ENCODE results near the gene PRDX1.
A peak's percentile ranks its signal among the peaks of the same experiment; 100 is the strongest.
"Not testable (repeated sequence)": the region's sequence is repeated elsewhere in the genome, so short reads cannot be mapped to it uniquely, and the experiment has no call there.

PRDX1 gene

DNA sequence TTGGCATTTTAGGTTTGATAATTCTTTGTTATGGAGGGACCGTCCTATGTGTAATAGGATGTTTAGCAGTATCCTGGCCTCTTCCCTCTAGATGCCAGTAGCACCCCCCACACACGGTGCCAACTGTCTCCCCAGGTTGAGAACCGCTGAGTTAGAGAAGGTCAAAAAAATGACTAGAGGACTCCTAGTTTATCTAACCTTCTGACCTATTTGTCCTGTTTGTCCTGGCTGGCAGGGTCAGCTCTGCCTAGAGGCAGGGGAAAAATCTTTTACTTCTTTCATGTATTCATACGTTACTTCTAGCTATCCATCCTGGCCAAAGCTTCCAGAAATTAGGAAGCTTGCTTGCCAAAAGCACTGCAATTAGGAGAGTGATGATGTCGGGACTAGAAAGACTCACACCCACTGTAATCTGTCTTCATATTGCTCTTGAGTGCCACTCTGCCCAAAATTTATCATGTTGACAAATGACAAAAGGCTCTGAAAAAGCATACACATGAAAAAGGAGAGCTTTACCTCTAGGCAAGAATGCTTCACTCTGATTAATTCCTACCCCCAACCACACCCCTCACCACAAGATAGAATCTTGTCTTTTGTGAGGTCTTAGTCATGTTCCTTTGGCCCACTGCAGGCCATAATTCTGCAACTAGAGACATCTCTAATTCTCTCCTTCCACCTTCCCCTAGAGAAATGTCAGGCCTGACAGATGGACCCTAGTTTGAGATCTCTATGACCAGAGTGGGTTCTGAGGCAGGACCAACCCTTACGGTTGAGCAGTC lies 14.5 kb upstream of the PRDX1 start:
- DNase-seq (ENCODE audit: low spot score) = no peak

GRCh38 chr1:45531873-45532272 lies 10.2 kb upstream of the PRDX1 start:
- DNase-seq (ENCODE audit: low spot score) = no peak

GRCh38 chr1:45530632-45531135 lies 9.0 kb upstream of the PRDX1 start:
- peak; percentile 38 for DNase-seq (ENCODE audit: low spot score)

GRCh38 chr1:45526135-45526644 lies 4.5 kb upstream of the PRDX1 start:
- DNase-seq (ENCODE audit: low spot score) = no peak

GRCh38 chr1:45523975-45524374 lies 2.3 kb upstream of the PRDX1 start:
- not testable (repeated sequence) for DNase-seq (ENCODE audit: low spot score)

DNA sequence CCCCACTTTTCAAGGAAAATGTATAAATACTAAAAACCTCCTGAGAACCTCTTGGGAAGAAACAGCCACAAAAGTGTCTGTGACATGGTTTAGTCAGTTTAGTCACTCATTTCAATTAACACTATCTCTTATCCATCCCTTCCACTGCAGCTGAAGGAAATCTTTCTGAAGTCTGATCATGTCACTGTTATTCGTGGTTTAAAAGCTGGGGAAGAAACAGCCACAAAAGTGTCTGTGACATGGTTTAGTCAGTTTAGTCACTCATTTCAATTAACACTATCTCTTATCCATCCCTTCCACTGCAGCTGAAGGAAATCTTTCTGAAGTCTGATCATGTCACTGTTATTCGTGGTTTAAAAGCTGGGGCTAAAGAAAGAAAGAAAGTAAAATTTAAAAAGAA lies 1.8 kb upstream of the PRDX1 start:
- not testable (repeated sequence) for DNase-seq (ENCODE audit: low spot score)

GRCh38 chr1:45522324-45523104 lies 830 bp upstream of the PRDX1 start:
- DNase-seq (ENCODE audit: low spot score) = no peak

- DNase-seq (ENCODE audit: low spot score) = not testable (repeated sequence)
Observed at GRCh38 chr1:45519774-45520173, 1.9 kb downstream of the PRDX1 start.

DNA sequence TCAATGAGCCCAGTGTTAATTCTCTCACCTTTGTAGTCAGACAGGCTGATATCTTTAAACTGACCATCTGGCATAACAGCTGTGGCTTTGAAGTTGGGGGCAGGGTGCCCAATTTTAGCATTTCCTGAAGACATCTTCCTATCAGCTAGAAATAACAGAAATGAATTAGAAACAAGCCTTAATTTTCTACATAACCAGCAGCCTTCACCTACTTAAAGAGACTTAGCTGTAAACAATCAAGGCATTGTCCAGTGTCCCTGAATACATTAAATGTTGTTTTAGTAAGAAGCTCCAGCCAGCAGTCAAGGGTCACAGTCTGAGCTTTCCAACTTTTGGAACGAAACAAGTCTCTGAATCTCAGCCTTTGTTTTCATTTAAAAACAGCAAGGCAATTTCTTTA lies 2.8 kb downstream of the PRDX1 start:
- DNase-seq (ENCODE audit: low spot score) = no peak

DNA sequence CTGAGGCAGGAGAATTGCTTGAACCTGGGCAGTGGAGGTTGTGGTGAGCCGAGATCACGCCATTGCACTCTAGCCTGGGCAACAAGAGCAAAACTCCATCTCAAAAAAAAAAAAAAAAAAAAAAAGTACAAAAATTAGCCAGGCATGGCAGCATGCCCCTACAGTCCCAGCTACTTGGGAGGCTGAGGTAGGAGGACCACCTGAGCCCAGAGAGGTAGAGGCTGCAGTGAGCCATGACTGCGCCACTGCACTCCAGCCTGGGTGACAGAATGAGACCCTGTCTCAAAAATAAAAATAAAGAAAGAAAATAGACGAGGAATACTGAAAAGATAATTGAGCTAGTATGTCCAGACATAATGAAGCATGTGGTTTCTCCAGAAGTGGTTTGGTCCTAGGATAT lies 3.3 kb downstream of the PRDX1 start:
- DNase-seq (ENCODE audit: low spot score) = not testable (repeated sequence)

GRCh38 chr1:45516465-45516864 lies 5.2 kb downstream of the PRDX1 start:
- no peak for DNase-seq (ENCODE audit: low spot score)

GRCh38 chr1:45516036-45516435 lies 5.6 kb downstream of the PRDX1 start:
- no peak for DNase-seq (ENCODE audit: low spot score)

DNA sequence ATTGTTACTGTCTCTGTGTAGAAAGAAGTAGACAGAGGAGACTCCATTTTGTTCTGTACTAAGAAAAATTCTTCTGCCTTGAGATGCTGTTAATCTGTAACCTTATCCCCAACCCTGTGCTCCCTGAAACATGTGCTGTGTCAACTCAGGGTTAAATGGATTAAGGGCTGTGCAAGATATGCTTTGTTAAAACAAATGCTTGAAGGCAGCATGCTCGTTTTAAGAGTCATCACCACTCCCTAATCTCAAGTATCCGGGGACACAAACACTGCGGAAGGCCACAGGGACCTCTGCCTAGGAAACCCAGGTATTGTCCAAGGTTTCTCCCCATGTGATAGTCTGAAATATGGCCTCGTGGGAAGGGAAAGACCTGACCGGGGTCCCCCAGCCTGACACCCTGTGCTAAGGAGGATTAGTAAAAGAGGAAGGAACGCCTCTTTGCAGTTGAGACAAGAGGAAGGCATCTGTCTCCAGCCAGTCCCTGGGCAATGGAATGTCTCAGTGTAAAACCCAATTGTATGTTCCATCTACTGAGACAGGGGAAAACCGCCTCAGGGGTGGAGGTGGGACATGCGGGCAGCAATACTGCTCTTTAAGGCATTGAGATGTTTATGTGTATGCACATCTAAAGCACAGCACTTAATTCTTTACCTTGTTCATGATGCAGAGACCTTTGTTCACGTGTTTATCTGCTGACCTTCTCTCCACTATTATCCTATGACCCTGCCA lies 8.0 kb downstream of the PRDX1 start:
- DNase-seq (ENCODE audit: low spot score) = not testable (repeated sequence)

DNA sequence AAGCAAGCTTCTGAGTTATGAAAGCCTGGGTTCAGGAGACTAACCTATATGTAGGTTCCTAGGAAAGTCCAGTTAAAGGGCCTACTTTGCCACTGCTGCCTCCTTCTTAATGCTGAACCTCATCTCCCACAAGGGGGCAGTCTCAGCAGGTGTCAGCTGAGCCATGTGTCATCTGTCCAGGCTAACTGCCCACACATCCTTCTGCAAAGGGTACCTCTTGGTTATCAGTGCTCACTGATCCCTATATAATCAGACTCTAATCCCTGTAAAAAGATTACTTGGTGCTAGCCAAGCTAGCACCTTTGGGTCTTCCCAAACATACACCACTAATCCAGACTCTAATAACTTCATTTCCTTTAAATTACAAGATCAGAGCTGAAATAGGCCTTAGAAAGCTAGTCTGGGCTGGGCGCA lies 9.0 kb downstream of the PRDX1 start:
- peak; percentile 72 for DNase-seq (ENCODE audit: low spot score)

DNA sequence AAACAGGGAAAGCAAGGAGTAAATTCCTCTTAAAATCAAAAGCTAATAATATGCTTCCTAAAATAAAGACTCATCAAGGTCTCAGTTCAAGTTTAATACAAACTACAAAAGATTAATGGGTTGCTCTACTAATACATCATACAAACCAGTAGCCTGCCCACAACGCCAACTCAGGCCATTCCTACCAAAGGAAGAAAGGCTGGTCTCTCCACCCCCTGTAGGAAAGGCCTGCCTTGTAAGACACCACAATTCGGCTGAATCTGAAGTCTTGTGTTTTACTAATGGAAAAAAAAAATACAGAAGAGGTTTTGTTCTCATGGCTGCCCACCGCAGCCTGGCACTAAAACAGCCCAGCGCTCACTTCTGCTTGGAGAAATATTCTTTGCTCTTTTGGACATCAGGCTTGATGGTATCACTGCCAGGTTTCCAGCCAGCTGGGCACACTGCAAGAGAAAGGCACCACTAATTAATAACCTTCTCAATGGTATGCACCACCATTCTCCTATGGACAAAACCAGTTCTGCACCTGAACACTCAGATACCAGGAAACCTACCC lies 10.6 kb downstream of the PRDX1 start:
- DNase-seq (ENCODE audit: low spot score) = no peak

GRCh38 chr1:45510036-45510971 lies 11.4 kb downstream of the PRDX1 start:
- no peak for DNase-seq (ENCODE audit: low spot score)

DNA sequence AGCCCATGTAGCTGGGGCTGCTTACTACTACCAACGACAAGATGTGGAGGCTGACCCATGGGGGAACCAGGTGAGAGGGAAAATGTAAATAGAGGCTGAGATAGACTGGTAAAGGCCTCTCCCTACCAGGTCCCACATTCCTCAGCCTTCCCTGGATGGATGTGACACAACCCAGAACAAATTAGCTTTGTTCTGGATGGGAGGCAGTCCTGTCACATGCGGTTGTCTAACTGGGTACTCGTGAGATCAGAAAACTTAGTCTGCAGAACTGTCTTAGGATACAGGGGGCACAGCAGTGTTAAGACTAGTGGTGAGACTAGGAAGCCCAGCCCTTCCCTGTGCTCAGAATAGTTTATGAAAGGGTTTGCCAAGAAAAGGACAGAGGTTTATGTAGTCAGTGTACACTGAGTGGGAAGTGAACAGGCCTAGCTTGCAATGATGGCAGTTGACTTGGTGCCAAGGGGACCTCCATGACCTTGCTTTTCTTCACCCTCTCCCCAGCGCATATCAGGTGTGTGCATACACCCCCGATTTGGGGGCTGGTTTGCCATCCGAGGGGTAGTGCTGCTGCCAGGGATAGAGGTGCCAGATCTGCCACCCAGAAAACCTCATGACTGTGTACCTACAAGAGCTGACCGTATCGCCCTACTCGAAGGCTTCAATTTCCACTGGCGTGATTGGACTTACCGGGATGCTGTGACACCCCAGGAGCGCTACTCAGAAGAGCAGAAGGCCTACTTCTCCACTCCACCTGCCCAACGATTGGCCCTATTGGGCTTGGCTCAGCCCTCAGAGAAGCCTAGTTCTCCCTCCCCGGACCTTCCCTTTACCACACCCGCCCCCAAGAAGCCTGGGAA lies 13.2 kb downstream of the PRDX1 start:
- DNase-seq (ENCODE audit: low spot score) = no peak

GRCh38 chr1:45507893-45508292 lies 13.8 kb downstream of the PRDX1 start:
- DNase-seq (ENCODE audit: low spot score) = no peak

DNA sequence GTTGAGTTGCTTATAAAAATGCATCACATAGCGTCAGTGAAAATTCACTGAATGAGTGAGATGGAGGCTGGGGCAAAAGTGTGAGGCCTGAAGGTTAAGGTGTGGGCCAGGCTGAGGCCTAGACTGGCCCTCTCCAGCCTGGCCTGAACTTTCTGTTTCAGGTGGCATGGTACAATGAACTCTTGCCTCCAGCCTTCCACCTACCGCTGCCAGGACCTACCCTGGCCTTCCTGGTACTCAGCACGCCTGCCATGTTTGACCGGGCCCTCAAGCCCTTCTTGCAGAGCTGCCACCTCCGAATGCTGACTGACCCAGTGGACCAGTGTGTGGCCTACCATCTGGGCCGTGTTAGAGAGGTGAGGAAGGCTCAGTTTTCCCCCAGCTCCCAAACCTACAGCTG lies 14.5 kb downstream of the PRDX1 start:
- no peak for DNase-seq (ENCODE audit: low spot score)

All from D341Med (cell line).